Kidney epithelial cell (primary cell): Measurements from ENCODE around the gene PDZD7. TPM values are rescaled to one million over a fixed set of nuclear protein-coding genes. Genes with fewer than 3 reads are reported as not detected.

ENCODE experiments used
- DNase-seq: peaks from one replicate; pipeline ENCODE4 v3.0.0-alpha.2; 2010; ENCODE audit warnings: low read depth
- H3K27me3 ChIP-seq: 2 replicates; pipeline ENCODE4 v1.6.0; 2011; ENCODE audit warnings: low read length; ENCODE audit not compliant: control insufficient read depth, insufficient read depth
- H3K36me3 ChIP-seq: 2 replicates; pipeline ENCODE4 v1.5.1; 2011; ENCODE audit warnings: low read length; ENCODE audit not compliant: control insufficient read depth, insufficient read depth
- H3K4me3 ChIP-seq: 2 replicates; pipeline ENCODE4 v1.5.1; 2011; ENCODE audit warnings: low read depth, mild to moderate bottlenecking, control low read depth, low read length
- total RNA-seq: library from RNA; depleted of rRNA; stranded (reverse); fragments of >200 nt; gene quantifications from 2 replicates; pipeline ENCODE4 v1.2.3, GENCODE V29; 2015
- TF ChIP-seq, protein P1 (sequence below): IDR thresholded peaks from 2 replicates; pipeline ENCODE4 v1.5.1; 2011; ENCODE audit warnings: mild to moderate bottlenecking, moderate library complexity, low read length, control low read depth, inconsistent platforms; ENCODE audit not compliant: insufficient read depth, poor library complexity, severe bottlenecking

The PDZD7 gene
- total RNA-seq, 1 donor from 2014 or later = 3.5 TPM

DNA sequence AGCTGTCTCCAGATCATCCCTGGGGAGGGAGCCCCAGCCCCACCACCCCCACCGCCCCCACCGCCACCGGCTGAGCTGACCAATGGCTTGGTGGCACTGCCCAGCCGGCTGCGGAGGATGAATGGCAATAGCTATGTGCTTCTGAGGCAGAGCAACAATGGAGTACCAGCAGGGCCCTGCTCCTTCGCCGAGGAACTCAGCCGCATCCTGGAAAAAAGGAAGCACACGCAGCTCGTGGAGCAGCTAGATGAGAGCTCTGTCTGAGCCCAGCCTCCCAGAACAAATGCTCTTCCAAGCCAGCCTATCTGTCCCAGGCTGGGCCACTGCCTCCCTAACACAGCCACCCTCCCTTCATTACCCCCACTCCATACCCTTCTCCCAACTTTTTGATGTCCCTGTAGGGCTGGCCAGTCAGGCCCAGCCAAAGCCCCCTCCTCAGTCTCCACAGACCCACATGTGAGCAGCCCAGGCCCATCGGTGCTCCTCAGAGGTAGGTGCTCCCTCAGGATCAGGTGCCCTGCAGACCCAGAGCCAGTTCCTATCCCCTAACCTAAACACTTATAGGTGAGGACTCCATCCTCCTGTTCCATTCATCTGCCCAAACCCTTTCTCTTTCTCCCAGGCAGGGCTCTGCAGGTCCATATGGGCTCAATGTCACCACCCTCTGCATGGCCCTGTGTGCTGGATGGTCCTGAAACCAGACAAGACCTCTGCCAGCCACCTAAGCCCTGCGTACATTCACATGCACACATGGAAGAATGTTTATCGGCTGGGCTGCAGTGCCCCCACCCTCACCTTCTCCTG is 46.9 kb downstream of the PDZD7 start:
- H3K36me3 ChIP-seq = no peaks in the 10 kb centered on the region
- TF ChIP-seq, protein P1, sequence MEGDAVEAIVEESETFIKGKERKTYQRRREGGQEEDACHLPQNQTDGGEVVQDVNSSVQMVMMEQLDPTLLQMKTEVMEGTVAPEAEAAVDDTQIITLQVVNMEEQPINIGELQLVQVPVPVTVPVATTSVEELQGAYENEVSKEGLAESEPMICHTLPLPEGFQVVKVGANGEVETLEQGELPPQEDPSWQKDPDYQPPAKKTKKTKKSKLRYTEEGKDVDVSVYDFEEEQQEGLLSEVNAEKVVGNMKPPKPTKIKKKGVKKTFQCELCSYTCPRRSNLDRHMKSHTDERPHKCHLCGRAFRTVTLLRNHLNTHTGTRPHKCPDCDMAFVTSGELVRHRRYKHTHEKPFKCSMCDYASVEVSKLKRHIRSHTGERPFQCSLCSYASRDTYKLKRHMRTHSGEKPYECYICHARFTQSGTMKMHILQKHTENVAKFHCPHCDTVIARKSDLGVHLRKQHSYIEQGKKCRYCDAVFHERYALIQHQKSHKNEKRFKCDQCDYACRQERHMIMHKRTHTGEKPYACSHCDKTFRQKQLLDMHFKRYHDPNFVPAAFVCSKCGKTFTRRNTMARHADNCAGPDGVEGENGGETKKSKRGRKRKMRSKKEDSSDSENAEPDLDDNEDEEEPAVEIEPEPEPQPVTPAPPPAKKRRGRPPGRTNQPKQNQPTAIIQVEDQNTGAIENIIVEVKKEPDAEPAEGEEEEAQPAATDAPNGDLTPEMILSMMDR = no peak
- no peak overlapping the region for H3K4me3 ChIP-seq

GRCh38 chr10:100982916-100983830 is 47.8 kb downstream of the PDZD7 start:
- TF ChIP-seq, protein P1 = no peak

More for the DNA sequence above, 46.9 kb downstream of the PDZD7 start:
- no peaks in the 10 kb centered on the region for H3K27me3 ChIP-seq
- DNase-seq = no peak

GRCh38 chr10:100981178-100981772 is 49.7 kb downstream of the PDZD7 start:
- Histone ChIP-seq H3K27me3 (no peaks in the 10 kb centered on the region), H3K36me3 (no peaks in the 10 kb centered on the region), H3K4me3 (no peak overlapping the region)
- DNase-seq = no peak
- TF ChIP-seq, protein P1 = no peak

More at GRCh38 chr10:100982916-100983830, 47.8 kb downstream of the PDZD7 start:
- Histone ChIP-seq H3K4me3 (no peak overlapping the region), H3K27me3 (no peaks in the 10 kb centered on the region), H3K36me3 (no peaks in the 10 kb centered on the region)
- DNase-seq = no peak

GRCh38 chr10:100980711-100981110 is 50.2 kb downstream of the PDZD7 start:
- no peaks in the 10 kb centered on the region for H3K36me3 ChIP-seq
- H3K4me3 ChIP-seq = no peak overlapping the region
- TF ChIP-seq, protein P1 = no peak
- H3K27me3 ChIP-seq = no peaks in the 10 kb centered on the region
- no peak for DNase-seq

GRCh38 chr10:100980311-100980710 is 50.6 kb downstream of the PDZD7 start:
- no peak for DNase-seq
- H3K27me3 ChIP-seq = no peaks in the 10 kb centered on the region
- H3K4me3 ChIP-seq = no peak overlapping the region
- no peaks in the 10 kb centered on the region for H3K36me3 ChIP-seq
- TF ChIP-seq, protein P1 = no peak
